HEK293 (cell line): ENCODE results near the gene GSTM1.

Experiments used
- BCL11A ChIP-seq: fragments of 450-650 bp; formaldehyde crosslinking; IDR thresholded peaks from 2 replicates; pipeline ENCODE4 v1.5.1; 2016; ENCODE audit warnings: low read depth, missing biosample characterization, missing genetic modification characterization
- CTCF ChIP-seq: fragments of 450-650 bp; formaldehyde crosslinking; IDR thresholded peaks from 2 replicates; pipeline ENCODE4 v1.5.1; 2016; ENCODE audit warnings: missing biosample characterization, missing genetic modification characterization
- IKZF3 ChIP-seq: fragments of 450-650 bp; IDR thresholded peaks from 2 replicates; pipeline ENCODE4 v1.5.0; 2018; ENCODE audit warnings: missing biosample characterization, mild to moderate bottlenecking, missing genetic modification characterization, moderate library complexity
- KLF16 ChIP-seq: fragments of 450-650 bp; formaldehyde crosslinking; IDR thresholded peaks from 2 replicates; pipeline ENCODE4 v1.5.1; 2017; ENCODE audit warnings: missing biosample characterization, missing genetic modification characterization
- MZF1 ChIP-seq: fragments of 450-650 bp; formaldehyde crosslinking; IDR thresholded peaks from 2 replicates; pipeline ENCODE4 v1.5.1; 2017; ENCODE audit warnings: missing biosample characterization, missing genetic modification characterization, borderline replicate concordance
- PRDM2 ChIP-seq: fragments of 450-650 bp; formaldehyde crosslinking; IDR thresholded peaks from 2 replicates; pipeline ENCODE4 v1.5.1; 2016; ENCODE audit warnings: missing biosample characterization, missing genetic modification characterization, borderline replicate concordance
- REPIN1 ChIP-seq: fragments of 450-650 bp; formaldehyde crosslinking; IDR thresholded peaks from 2 replicates; pipeline ENCODE4 v1.5.1; 2017; ENCODE audit warnings: missing biosample characterization, missing genetic modification characterization, low read depth
- SETDB1 ChIP-seq: IDR thresholded peaks from one replicate; pipeline ENCODE4 v1.6.1; 2017; ENCODE audit warnings: mild to moderate bottlenecking, low read length, moderate library complexity, mixed read lengths; ENCODE audit not compliant: insufficient read length
- ZNF174 ChIP-seq: fragments of 450-650 bp; formaldehyde crosslinking; IDR thresholded peaks from 2 replicates; pipeline ENCODE4 v1.5.0; 2017; ENCODE audit warnings: missing biosample characterization, mild to moderate bottlenecking, missing genetic modification characterization
- ZNF175 ChIP-seq: fragments of 450-650 bp; formaldehyde crosslinking; IDR thresholded peaks from 2 replicates; pipeline ENCODE4 v1.5.1; 2016; ENCODE audit warnings: missing biosample characterization, missing genetic modification characterization
- ZNF549 ChIP-seq: fragments of 450-650 bp; IDR thresholded peaks from 2 replicates; pipeline ENCODE4 v1.5.1; 2018; ENCODE audit warnings: missing biosample characterization, missing genetic modification characterization, mild to moderate bottlenecking, inconsistent platforms, moderate library complexity
- ZNF596 ChIP-seq: fragments of 450-650 bp; IDR thresholded peaks from 2 replicates; pipeline ENCODE4 v1.5.0; 2018; ENCODE audit warnings: missing biosample characterization, mild to moderate bottlenecking, missing genetic modification characterization, moderate library complexity
- ZNF629 ChIP-seq: fragments of 450-650 bp; formaldehyde crosslinking; IDR thresholded peaks from 2 replicates; pipeline ENCODE4 v1.5.1; 2017; ENCODE audit warnings: missing biosample characterization, missing genetic modification characterization
- TF ChIP-seq, protein P1 (sequence below): fragments of 450-650 bp; formaldehyde crosslinking; IDR thresholded peaks from 2 replicates; pipeline ENCODE4 v1.5.1; 2016; ENCODE audit warnings: missing biosample characterization, missing genetic modification characterization

DNA sequence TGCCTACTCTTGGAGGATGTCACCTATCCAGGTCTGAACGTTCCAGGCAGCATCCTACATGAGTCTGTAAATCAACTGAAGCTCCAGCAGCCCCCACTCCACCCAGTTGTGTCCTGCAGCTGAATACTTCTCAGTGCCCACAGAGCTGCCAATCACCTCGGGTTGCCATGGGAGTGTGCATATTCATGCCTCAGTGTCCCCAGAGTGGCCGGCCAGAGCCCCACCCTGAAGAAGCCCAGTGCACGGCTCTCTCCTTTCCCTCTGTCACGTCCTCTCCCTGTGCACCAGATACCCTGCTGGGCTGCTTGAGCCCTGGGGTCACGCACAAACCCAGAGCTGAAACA is 47.8 kb upstream of the GSTM1 start:
- TF ChIP-seq SETDB1 (no peak), KLF16 (tag by site-specific recombination) (no peak), CTCF (tag by site-specific recombination) (no peak), BCL11A (tag by site-specific recombination) (no peak), MZF1 (tag by site-specific recombination) (no peak), IKZF3 (no peak), ZNF174 (tag by site-specific recombination) (no peak), PRDM2 (tag by site-specific recombination) (no peak), ZNF549 (tag by site-specific recombination) (no peak), ZNF175 (tag by site-specific recombination) (no peak), REPIN1 (tag by site-specific recombination) (no peak), ZNF629 (tag by site-specific recombination) (no peak), ZNF596 (no peak)
- TF ChIP-seq, protein P1, sequence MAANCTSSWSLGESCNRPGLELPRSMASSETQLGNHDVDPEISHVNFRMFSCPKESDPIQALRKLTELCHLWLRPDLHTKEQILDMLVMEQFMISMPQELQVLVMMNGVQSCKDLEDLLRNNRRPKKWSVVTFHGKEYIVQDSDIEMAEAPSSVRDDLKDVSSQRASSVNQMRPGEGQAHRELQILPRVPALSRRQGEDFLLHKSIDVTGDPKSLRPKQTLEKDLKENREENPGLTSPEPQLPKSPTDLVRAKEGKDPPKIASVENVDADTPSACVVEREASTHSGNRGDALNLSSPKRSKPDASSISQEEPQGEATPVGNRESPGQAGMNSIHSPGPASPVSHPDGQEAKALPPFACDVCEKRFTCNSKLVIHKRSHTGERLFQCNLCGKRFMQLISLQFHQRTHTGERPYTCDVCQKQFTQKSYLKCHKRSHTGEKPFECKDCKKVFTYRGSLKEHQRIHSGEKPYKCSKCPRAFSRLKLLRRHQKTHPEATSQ, result no peak
